Cortex of kidney (tissue), 1 donor: Measurements from ENCODE around the gene PGAM2.

Experiments used
- DNase-seq: peaks from one replicate; lab custom pipeline; 2025; lab: John Stamatoyannopoulos, UW

The PGAM2 gene

DNA sequence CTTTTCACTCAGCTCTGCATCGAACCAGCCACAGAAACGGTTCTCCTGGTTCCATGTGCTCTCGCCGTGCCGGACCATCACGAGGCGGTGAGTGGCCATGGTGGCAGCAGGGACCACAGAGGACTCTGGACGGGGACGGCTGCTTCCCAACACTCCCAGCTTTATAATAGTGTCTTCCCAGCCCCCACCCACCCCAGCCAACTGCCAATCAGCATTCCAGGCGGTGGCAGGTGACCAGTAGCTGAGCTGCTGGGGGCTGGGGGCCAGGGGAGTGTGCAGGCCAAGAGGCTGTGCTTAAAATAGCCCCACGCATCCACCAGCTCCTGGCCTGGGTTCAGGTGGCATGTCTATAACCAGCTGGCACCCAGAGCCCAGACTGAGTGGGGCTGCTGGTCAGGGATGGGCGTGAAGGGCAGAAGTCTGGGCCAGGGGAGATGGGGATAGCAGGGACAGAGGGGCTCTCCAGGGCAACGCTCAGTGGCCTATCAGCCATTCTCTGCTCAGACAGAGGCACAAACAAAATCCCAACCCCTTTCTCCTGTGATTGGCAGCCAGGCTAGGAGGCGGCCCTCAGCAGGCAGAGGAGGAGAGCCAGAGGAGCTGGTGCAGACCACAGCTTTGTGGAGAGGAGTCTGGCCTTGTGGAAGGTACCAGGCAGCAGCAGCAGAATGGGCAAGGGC lies at the start of gene PGAM2:
TSS of gene PGAM2 (minus strand) at position 137 of the 680 bp plus-strand sequence. CDS start at position 99, 38 bp downstream.
- no peak for DNase-seq

DNA sequence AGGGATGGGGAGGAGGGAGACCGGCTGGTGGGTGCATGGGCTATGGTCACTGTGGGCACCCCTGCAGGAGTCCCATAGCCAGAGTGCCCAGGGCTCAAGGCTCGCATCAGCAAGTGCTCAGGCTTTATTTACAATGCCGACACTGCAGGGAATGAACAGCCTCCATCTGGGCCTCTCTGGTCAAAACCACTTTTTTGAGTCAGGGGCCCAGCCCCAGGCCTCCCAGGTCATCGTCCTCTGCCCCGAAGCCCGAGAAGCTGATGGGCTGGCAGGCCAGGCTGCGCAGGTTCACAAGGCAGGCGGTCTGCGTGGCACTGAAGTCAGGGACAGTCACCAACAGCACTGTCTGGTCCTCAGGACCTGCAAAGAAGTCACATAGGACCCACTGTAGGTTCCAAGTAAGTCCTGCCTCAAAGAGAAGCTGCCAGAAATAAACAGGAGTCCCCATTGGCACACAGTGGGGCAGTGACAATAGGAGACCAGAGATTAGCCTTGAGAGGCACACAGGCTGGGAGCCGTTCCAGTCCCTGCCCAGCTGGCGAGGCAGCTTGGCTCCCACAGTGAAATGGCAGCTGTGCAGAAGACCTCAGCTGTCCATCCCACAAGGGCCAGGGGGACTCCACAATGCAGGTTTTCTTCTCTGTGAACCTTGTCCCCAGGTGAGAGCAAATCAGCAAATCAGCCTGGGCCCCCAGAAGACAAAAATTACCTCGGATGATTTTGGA lies 49.4 kb upstream of the PGAM2 start:
- DNase-seq = no peak

DNA sequence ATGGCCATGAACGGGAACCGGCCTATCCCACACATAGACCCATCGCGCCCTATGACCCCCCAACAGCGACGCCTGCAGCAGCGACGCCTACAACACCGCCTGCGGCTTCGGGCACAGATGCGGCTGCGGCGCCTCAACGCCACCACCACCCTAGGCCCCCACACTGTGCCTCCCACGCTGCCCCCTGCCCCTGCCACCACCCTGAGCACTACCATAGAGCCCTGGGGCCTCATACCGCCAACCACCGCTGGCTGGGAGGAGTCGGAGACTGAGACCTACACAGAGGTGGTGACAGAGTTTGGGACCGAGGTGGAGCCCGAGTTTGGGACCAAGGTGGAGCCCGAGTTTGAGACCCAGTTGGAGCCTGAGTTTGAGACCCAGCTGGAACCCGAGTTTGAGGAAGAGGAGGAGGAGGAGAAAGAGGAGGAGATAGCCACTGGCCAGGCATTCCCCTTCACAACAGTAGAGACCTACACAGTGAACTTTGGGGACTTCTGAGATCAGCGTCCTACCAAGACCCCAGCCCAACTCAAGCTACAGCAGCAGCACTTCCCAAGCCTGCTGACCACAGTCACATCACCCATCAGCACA lies 48.5 kb upstream of the PGAM2 start:
- DNase-seq = no peak

DNA sequence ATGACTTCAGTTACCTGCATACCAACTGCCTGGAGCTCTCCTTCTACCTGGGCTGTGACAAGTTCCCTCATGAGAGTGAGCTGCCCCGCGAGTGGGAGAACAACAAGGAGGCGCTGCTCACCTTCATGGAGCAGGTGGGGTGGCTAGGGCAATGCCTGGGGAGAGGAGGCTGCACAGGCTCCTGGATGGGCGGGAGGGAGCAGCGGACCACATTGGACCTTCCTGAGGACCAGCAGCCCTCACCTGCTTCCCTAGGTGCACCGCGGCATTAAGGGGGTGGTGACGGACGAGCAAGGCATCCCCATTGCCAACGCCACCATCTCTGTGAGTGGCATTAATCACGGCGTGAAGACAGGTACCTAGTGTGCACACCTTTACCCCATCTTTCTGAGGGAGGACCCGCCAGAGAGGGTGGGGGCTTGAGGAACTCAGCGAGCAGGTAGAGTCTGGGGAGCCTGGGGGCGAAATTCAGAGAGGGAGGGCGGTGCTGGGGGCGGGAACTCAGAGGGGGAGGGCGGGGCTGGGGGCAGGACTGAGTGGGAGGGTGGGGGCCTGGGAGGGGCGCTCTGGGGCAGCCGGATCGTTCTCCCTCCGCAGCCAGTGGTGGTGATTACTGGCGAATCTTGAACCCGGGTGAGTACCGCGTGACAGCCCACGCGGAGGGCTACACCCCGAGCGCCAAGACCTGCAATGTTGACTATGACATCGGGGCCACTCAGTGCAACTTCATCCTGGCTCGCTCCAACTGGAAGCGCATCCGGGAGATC lies 47.8 kb upstream of the PGAM2 start:
- DNase-seq = no peak

DNA sequence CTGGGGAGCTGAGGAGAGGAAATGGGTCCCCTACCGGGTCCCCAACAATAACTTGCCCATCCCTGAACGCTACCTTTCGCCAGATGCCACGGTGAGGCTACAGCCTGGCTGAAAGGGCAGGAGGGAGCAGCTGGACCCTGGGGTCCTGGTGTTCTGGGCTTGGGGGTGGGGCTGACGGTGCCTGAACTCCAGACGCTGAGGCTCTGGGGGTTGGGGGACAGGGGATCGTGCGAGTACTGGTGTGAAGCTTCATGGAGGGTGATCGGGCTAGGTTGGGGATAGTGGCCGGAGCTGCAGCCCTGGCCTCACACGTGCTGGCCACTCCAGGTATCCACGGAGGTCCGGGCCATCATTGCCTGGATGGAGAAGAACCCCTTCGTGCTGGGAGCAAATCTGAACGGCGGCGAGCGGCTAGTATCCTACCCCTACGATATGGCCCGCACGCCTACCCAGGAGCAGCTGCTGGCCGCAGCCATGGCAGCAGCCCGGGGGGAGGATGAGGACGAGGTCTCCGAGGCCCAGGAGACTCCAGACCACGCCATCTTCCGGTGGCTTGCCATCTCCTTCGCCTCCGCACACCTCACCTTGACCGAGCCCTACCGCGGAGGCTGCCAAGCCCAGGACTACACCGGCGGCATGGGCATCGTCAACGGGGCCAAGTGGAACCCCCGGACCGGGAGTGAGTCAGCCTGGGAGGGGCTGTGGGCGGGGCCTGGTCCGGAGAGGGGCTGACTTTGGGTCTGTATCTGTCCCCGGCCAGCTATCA lies 47.0 kb upstream of the PGAM2 start:
- DNase-seq = no peak

DNA sequence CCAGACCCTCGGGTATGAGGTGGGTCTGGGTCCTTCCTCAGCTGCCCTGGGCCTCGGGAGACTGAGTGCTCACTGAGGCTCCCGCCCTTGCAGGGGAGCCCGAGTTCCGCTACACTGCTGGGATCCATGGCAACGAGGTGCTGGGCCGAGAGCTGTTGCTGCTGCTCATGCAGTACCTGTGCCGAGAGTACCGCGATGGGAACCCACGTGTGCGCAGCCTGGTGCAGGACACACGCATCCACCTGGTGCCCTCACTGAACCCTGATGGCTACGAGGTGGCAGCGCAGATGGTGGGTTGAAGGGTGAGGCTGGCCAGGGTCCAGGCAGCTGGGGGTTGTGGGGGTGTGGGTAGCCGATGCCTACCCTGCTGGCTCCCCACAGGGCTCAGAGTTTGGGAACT lies 46.4 kb upstream of the PGAM2 start:
- no peak for DNase-seq

DNA sequence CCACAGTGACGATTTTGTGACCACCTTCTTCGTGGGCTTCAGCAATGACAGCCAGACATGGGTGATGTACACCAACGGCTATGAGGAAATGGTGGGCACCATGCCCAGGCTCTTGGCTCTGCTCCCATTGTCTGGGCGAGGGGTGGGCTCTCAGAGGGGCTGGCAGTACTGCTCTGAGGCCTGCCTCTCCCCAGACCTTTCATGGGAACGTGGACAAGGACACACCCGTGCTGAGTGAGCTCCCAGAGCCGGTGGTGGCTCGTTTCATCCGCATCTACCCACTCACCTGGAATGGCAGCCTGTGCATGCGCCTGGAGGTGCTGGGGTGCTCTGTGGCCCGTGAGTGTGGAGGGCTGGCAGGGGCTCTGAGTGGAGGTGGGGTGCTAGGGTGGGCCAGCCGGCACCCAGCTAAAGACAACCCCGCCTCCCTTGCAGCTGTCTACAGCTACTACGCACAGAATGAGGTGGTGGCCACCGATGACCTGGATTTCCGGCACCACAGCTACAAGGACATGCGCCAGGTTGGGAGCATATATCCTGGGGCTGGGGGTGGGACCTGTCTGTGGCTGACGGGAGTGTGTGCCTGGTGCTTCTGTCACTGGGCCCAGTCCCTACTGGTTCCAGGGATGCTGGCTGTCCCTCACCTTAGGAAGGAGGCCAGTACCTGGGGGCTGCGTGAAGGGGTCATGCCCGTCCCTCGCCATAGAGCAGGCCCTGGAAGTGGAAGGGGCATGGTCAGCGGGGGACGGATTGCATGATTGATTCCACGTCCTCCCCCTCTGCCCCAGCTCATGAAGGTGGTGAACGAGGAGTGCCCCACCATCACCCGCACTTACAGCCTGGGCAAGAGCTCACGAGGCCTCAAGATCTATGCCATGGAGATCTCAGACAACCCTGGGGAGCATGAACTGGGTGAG lies 45.6 kb upstream of the PGAM2 start:
- DNase-seq = no peak

DNA sequence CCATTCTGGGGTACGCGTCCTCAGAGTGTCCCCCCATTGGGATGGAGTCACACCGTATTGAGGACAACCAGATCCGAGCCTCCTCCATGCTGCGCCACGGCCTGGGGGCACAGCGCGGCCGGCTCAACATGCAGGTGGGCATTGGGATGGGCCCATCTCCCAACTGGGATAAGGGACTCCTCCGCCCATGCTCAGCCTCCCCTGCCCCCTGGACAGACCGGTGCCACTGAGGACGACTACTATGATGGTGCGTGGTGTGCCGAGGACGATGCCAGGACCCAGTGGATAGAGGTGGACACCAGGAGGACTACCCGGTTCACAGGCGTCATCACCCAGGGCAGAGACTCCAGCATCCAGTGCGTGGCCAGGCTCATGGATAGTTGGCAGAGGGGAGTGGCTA lies 44.6 kb upstream of the PGAM2 start:
- DNase-seq = no peak

DNA sequence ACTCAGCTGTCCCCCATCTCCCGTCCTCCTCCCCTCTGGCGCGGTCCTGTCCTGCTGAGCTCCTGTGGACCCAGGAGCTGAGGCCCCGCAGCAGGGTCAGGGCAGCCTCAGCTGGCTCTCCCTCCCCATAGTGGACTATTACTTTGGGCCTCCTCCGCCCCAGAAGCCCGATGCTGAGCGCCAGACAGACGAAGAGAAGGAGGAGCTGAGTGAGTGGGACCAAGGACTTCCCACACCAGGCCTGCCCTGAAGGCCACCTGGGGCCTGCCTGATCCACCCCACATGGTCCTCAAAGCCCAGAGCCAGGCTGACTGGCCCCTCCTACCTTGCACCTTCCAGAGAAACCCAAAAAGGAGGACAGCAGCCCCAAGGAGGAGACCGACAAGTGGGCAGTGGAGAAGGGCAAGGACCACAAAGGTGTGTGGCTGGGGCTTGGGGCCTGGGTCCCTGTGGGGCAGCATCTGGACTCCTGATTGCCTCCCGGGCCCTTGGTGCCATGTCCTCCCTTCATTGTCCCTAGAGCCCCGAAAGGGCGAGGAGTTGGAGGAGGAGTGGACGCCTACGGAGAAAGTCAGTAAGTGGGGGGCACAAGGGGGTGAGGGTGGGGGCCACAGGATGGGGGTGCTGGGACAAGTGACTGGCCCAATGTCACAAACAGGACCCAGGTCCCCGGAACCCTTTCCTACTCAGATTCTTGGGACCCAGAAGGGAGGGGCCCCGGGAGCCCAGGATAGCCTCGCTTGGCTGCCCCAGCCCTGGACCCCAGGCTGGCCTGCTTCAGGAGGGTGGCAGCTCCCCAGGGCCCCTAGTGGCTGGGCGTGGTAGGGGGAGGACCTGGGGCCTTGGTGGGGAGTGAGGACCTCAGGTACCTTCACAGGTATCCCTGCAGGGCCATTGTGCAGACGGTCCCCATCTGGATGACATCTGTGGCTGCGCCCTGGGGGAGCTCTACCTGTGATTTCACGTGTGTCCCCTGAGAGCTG lies 43.7 kb upstream of the PGAM2 start:
- DNase-seq = no peak

DNA sequence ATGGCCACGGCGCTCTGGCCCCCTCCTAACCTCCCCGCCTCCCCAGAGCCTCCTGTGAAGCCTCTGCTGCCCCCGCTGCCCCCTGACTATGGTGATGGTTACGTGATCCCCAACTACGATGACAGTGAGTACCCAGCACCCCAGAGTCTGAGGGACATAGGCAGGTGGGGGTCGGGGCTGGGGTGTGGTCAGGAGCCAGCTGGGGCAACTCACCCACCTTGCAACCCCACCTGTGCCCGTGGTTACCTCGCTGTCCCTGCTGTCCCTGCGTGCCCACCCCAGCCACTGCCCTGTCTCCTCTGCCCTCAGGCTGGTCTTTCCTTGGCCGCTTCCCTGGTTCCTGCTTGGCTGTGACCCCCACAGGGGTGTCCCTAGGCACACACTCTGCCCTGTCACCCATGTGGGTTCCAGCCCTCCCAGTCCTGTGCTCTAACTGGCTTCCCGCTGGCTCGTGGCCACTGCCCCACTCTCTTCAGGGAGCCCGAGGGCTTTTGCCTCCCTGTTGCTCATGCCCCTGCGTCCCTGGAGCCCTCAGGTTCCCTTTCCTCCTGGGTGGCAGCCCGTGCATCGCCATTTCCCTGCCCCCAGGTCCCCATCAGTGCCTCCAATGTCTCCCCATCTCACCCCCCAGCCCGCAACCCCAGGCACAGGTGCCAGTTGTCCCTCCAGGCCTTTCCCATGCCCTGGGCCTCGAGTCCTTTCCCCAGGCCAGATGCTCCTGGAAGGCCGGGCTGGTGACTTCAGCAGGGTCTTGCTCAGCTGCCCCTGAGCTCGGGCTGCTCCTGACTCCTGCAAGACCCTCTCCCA lies 42.8 kb upstream of the PGAM2 start:
- DNase-seq = no peak

DNA sequence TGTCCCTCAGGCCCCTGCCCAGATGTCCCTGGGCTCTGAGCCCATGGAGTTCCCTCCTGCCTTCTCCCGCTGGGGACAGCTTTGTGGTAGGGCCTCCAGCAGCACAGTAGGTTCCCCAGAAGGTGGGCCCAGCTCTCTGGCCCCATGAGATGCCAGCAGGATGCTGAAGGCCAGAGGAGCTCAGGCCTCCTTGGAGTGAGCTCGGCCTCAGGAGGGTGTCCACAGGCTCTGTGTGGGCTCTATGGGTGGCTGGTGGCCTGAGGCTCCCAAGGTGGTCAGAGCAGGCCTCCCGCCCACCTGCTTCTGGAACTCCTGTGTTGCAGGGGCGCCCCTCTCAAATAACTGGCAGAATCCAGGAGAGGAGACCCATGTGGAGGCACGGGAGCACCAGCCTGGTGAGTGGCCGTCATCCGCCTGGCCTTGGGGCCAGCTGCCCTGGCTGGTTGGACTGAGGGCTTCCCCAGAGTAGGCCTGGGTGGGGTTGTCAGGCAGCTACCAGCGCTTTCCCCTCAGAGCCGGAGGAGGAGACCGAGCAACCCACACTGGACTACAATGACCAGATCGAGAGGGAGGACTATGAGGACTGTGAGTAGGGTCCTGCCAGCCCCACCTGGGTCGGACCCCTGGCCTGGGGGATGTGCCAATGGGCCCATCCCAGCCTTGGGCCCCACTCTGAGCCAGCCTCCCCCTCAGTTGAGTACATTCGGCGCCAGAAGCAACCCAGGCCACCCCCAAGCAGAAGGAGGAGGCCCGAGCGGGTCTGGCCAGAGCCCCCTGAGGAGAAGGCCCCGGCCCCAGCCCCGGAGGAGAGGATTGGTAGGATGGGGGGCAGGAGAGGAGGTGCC lies 42.0 kb upstream of the PGAM2 start:
- DNase-seq = no peak

DNA sequence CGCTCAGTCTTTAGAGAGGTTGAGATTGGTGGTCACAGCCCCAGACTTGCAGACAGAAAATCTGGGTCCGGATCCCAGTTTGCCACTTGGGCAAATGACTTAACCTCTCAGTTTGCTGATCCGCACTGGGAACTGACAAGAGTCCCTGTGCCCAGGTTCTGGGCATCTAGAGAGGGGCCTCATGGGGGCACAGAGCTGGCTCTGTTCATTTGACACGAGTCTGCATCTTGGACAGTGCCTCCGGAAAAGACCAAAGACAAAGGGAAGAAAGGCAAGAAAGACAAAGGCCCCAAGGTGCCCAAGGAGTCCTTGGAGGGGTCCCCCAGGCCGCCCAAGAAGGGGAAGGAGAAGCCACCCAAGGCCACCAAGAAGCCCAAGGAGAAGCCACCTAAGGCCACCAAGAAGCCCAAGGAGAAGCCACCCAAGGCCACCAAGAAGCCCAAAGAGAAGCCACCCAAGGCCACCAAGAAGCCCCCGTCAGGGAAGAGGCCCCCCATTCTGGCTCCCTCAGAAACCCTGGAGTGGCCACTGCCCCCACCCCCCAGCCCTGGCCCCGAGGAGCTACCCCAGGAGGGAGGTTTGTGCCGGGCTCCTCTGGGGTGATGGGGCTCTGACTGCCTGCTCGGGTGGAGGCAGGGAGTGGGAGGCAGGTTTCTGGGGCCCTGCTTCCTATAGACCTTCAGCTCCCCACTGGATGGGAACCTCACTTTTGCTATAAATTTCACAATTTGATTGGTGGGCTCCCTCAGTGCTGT lies 41.1 kb upstream of the PGAM2 start:
- no peak for DNase-seq

DNA sequence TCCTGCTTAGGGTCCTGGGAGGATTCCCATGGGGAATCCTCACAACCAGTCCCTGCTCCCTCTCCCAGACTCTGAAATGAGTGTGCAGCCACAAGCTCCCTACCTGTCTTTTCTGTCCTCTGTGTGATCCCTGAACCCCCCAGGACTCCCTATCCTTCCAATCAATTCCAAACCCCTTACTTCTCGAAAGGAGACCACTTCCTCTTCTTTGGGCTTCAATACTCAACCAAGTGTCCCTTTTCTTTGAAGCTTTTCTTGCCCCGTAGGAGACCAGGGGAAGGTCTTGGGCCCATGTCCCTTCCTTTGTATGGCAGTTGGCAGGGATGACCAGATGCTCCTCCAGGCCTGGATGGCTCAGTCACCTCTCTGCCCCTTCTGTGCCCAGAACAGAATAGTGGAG lies 40.5 kb upstream of the PGAM2 start:
- no peak for DNase-seq

DNA sequence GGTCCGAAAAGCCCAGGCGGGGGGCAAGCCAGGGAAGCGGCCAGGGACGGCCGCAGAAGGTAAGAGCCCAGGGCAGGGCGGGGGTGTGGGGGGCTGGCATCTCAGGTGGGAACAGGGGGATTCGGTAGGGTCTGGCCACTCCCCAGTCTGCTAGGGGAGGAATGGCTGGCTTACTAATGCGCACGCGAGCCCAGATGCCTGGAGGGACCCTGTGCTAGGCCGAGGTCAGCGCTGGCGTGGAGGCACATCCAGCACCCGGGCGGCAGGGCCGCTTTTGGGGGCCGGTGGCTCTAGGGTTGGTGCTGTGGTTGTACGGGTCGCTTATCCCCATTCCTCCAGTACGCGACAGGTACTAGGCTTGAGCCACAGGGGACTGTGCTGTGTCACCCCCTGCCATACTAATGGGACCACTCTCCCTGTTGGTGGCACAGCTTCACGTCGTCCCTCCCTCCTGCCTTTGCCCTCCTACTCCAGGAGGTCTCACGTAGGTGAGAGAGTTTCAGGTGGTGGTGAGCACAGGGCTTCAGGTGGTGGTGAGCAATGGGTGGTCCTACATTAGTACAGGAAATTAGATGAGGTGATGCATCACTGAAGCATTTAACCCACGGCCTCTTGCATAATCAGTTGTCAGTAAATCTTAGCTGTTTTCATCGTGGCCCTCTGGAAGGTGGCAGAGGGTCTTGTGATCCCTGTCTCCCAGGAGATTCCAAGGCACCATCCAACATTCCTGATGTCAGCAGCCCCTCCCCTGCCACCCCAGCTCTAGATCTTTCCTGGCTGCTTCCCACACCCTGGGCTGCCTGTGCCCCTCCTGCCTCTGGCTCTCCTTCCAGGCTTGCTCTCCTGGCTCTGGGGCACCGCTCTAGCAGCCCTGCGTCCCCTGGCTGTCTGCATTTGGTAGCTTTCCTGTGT lies 39.7 kb upstream of the PGAM2 start:
- no peak for DNase-seq

DNA sequence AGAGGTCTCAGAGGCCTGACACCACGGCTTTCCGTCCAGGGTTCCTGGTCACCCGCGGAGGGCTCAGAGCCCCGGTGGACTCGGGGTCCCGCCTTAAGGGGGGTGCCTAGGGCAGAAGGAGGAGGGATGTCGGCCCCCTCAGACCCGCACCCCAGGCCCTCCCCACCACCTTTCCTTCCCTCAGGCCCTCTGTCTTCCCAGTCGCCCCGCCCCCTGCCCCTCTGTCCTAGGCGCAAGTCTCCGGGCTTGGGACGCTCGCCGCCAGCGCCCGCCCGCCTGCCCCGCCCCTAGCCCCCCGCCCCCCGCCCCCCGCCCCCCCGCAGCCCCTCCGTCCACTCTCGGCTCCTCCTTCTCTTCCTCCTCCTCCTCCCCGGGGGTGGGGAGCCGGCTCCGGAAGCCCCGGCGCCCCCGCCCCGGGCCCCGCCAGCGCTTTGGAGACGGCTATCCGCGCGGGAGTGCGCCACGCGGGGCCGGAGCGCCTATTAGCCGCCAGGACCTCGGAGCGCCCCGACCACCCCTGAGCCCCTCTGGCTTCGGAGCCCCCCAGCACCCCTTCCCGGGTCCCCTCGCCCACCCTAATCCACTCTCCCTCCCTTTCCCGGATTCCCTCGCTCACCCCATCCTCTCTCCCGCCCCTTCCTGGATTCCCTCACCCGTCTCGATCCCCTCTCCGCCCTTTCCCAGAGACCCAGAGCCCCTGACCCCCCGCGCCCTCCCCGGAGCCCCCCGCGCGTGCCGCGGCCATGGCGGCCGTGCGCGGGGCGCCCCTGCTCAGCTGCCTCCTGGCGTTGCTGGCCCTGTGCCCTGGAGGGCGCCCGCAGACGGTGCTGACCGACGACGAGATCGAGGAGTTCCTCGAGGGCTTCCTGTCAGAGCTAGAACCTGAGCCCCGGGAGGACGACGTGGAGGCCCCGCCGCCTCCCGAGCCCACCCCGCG lies 38.8 kb upstream of the PGAM2 start, which contains the start of gene AEBP1:
TSS of gene AEBP1 (plus strand) at position 423 of the 937 bp plus-strand sequence. CDS start at position 744, 321 bp downstream.
- DNase-seq = no peak
